Measurements from ENCODE around the gene ACE. TPM values are rescaled to one million over a fixed set of nuclear protein-coding genes. Genes with fewer than 3 reads are reported as not detected.

Gene ACE
- total and polyA plus RNA-seq, 2 experiments from 2014 or later, result 0.82 to 9.1 TPM

- TF ChIP-seq, protein P1, sequence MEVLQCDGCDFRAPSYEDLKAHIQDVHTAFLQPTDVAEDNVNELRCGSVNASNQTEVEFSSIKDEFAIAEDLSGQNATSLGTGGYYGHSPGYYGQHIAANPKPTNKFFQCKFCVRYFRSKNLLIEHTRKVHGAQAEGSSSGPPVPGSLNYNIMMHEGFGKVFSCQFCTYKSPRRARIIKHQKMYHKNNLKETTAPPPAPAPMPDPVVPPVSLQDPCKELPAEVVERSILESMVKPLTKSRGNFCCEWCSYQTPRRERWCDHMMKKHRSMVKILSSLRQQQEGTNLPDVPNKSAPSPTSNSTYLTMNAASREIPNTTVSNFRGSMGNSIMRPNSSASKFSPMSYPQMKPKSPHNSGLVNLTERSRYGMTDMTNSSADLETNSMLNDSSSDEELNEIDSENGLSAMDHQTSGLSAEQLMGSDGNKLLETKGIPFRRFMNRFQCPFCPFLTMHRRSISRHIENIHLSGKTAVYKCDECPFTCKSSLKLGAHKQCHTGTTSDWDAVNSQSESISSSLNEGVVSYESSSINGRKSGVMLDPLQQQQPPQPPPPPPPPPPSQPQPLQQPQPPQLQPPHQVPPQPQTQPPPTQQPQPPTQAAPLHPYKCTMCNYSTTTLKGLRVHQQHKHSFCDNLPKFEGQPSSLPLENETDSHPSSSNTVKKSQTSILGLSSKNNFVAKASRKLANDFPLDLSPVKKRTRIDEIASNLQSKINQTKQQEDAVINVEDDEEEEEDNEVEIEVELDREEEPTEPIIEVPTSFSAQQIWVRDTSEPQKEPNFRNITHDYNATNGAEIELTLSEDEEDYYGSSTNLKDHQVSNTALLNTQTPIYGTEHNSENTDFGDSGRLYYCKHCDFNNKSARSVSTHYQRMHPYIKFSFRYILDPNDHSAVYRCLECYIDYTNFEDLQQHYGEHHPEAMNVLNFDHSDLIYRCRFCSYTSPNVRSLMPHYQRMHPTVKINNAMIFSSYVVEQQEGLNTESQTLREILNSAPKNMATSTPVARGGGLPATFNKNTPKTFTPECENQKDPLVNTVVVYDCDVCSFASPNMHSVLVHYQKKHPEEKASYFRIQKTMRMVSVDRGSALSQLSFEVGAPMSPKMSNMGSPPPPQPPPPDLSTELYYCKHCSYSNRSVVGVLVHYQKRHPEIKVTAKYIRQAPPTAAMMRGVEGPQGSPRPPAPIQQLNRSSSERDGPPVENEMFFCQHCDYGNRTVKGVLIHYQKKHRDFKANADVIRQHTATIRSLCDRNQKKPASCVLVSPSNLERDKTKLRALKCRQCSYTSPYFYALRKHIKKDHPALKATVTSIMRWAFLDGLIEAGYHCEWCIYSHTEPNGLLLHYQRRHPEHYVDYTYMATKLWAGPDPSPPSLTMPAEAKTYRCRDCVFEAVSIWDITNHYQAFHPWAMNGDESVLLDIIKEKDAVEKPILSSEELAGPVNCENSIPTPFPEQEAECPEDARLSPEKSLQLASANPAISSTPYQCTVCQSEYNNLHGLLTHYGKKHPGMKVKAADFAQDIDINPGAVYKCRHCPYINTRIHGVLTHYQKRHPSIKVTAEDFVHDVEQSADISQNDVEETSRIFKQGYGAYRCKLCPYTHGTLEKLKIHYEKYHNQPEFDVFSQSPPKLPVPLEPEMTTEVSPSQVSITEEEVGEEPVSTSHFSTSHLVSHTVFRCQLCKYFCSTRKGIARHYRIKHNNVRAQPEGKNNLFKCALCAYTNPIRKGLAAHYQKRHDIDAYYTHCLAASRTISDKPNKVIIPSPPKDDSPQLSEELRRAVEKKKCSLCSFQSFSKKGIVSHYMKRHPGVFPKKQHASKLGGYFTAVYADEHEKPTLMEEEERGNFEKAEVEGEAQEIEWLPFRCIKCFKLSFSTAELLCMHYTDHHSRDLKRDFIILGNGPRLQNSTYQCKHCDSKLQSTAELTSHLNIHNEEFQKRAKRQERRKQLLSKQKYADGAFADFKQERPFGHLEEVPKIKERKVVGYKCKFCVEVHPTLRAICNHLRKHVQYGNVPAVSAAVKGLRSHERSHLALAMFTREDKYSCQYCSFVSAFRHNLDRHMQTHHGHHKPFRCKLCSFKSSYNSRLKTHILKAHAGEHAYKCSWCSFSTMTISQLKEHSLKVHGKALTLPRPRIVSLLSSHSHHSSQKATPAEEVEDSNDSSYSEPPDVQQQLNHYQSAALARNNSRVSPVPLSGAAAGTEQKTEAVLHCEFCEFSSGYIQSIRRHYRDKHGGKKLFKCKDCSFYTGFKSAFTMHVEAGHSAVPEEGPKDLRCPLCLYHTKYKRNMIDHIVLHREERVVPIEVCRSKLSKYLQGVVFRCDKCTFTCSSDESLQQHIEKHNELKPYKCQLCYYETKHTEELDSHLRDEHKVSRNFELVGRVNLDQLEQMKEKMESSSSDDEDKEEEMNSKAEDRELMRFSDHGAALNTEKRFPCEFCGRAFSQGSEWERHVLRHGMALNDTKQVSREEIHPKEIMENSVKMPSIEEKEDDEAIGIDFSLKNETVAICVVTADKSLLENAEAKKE (CRISPR knock-in tag; IDR thresholded peaks at IDR 0.05), result no peak
- TF ChIP-seq CTCF (conservative IDR thresholded peaks at IDR 0.05; ENCODE audit: low read depth in 2 of 2), result no peak
- TF ChIP-seq JUNB (IDR thresholded peaks at IDR 0.05; ENCODE audit: unreplicated experiment), result no peak
- TF ChIP-seq STAT1 (IDR thresholded peaks at IDR 0.05; ENCODE audit: unreplicated experiment), result no peak
- no peak for TF ChIP-seq ZNF331 (CRISPR knock-in tag; IDR thresholded peaks at IDR 0.05; ENCODE audit: low read depth)
Measured at GRCh38 chr17:63535640-63536039, 58.8 kb downstream of the ACE start (continued).

GRCh38 chr17:63537001-63537400, 60.1 kb downstream of the ACE start:
- Histone ChIP-seq H4K20me1 (replicated peaks; ENCODE audit: insufficient read depth) (no peaks in the 10 kb centered on the region), H3K9me2 (ENCODE audit: insufficient read depth) (no peaks in the 10 kb centered on the region), H3K79me2 (replicated peaks; ENCODE audit: insufficient read depth) (no peaks in the 10 kb centered on the region), H3K4me2 (no peak overlapping the region), H2AFZ (no peak overlapping the region), H3K27ac (ENCODE audit: low read depth) (no peak overlapping the region), H3K36me3 (ENCODE audit: insufficient read depth) (no peaks in the 10 kb centered on the region), H3K4me3 (no peak overlapping the region), H3K27me3 (ENCODE audit: insufficient read depth) (peaks cover 28% of the 10 kb centered on the region), H3F3A (replicated peaks; ENCODE audit: low read depth) (no peaks in the 10 kb centered on the region), H3K4me1 (ENCODE audit: insufficient read depth) (peaks cover 7% of the 10 kb centered on the region; the same call in 1 of the 2 replicates)
- no peak for ATAC-seq
- no peak overlapping the region for H3K27ac Mint-ChIP-seq
- peaks cover 24% of the 10 kb centered on the region for H3K27me3 Mint-ChIP-seq (ENCODE audit: insufficient read depth, low read depth, poor library complexity)
- DNase-seq (ENCODE audit: low spot score), result no peak
- H3K4me3 Mint-ChIP-seq, result peak overlapping the region; percentile 63; the same call in 1 of the 3 replicates
- no peak for TF ChIP-seq NANOG (IDR thresholded peaks at IDR 0.05; ENCODE audit: borderline replicate concordance)
- no peak for TF ChIP-seq CREB1 (CRISPR knock-in tag; IDR thresholded peaks at IDR 0.05; ENCODE audit: low read depth)
- no peak for TF ChIP-seq STAT1 (IDR thresholded peaks at IDR 0.05; ENCODE audit: unreplicated experiment)
- no peak for TF ChIP-seq CTCF (conservative IDR thresholded peaks at IDR 0.05; ENCODE audit: low read depth in 2 of 2)
- TF ChIP-seq ZNF331 (CRISPR knock-in tag; IDR thresholded peaks at IDR 0.05; ENCODE audit: low read depth), result no peak
- no peak for TF ChIP-seq POLR2AphosphoS5 (IDR thresholded peaks at IDR 0.05; ENCODE audit: low read depth)
- no peak for TF ChIP-seq ZNF114 (CRISPR knock-in tag; IDR thresholded peaks at IDR 0.05)
- TF ChIP-seq ETS1 (IDR thresholded peaks at IDR 0.05), result no peak
- H3K36me3 Mint-ChIP-seq (ENCODE audit: low read depth), result no peaks in the 10 kb centered on the region; the same call in 1 of the 3 replicates
- no peaks in the 10 kb centered on the region for H3K9me3 Mint-ChIP-seq
- peaks cover 21% of the 10 kb centered on the region for H3K4me1 Mint-ChIP-seq
